ENCODE data around the gene SERPINB6. TPM values are rescaled to one million over a fixed set of nuclear protein-coding genes. Genes with fewer than 3 reads are reported as not detected.
A peak's percentile ranks its signal among the peaks of the same experiment; 100 is the strongest.
"Not testable (repeated sequence)": the region's sequence is repeated elsewhere in the genome, so short reads cannot be mapped to it uniquely, and the experiment has no call there.

The SERPINB6 gene
- total RNA-seq, 1 donor from 2014 or later: 93.8 TPM

GRCh38 chr6:3007571-3007970 is 36.2 kb upstream of the SERPINB6 start:
- Histone ChIP-seq H3K27ac (no peak overlapping the region), H3K4me3 (no peak overlapping the region), H3K36me3 (peaks cover 0 to 53% of the 10 kb centered on the region in 2 donors), H3K4me1 (no peaks in the 10 kb centered on the region), H3K27me3 (no peaks in the 10 kb centered on the region), H3K9me3 (no peaks in the 10 kb centered on the region)
- intact Hi-C loops (cut with DNase I): no loop called here
- no peak for TF ChIP-seq CTCF (IDR thresholded peaks at IDR 0.05)
- no peak for TF ChIP-seq POLR2A (IDR thresholded peaks at IDR 0.05)
- TF ChIP-seq POLR2AphosphoS5 (IDR thresholded peaks at IDR 0.05; ENCODE audit: insufficient read depth in 1 of 2, low read depth in 1 of 2): no peak
- no peak for DNase-seq (ENCODE audit: extremely low spot score in 2 of 2)

GRCh38 chr6:3006476-3006875 is 35.1 kb upstream of the SERPINB6 start:
- Histone ChIP-seq H3K27ac (no peak overlapping the region), H3K4me3 (no peak overlapping the region), H3K36me3 (peaks cover 0 to 42% of the 10 kb centered on the region in 2 donors), H3K9me3 (no peaks in the 10 kb centered on the region), H3K27me3 (no peaks in the 10 kb centered on the region), H3K4me1 (no peaks in the 10 kb centered on the region)
- TF ChIP-seq CTCF (IDR thresholded peaks at IDR 0.05) (no peak), POLR2AphosphoS5 (IDR thresholded peaks at IDR 0.05; ENCODE audit: insufficient read depth in 1 of 2, low read depth in 1 of 2) (no peak), POLR2A (IDR thresholded peaks at IDR 0.05) (no peak)
- no peak for DNase-seq (ENCODE audit: extremely low spot score in 2 of 2)
- intact Hi-C loops (cut with DNase I): no loop called here

- no peak for TF ChIP-seq POLR2A (IDR thresholded peaks at IDR 0.05)
- H3K4me3 ChIP-seq: no peak overlapping the region
- no peak overlapping the region for H3K27ac ChIP-seq
- peaks cover 2% of the 10 kb centered on the region for H3K4me1 ChIP-seq
- DNase-seq (ENCODE audit: extremely low spot score in 2 of 2): no peak
- intact Hi-C loops (cut with DNase I): no loop called here
- peaks cover 0 to 36% of the 10 kb centered on the region in 2 donors for H3K36me3 ChIP-seq
- no peaks in the 10 kb centered on the region for H3K27me3 ChIP-seq
- H3K9me3 ChIP-seq: no peaks in the 10 kb centered on the region
Measured at GRCh38 chr6:3005874-3006273, 34.5 kb upstream of the SERPINB6 start.

GRCh38 chr6:3005077-3005476 is 33.7 kb upstream of the SERPINB6 start:
- Histone ChIP-seq H3K4me1 (peaks cover 10% of the 10 kb centered on the region), H3K27me3 (no peaks in the 10 kb centered on the region), H3K36me3 (peaks cover 0 to 30% of the 10 kb centered on the region in 2 donors), H3K4me3 (no peak overlapping the region), H3K27ac (no peak overlapping the region), H3K9me3 (no peaks in the 10 kb centered on the region)
- intact Hi-C loops (cut with DNase I): no loop called here
- DNase-seq (ENCODE audit: extremely low spot score in 2 of 2): no peak
- no peak for TF ChIP-seq POLR2AphosphoS5 (IDR thresholded peaks at IDR 0.05; ENCODE audit: insufficient read depth in 1 of 2, low read depth in 1 of 2)
- TF ChIP-seq POLR2A (IDR thresholded peaks at IDR 0.05): no peak
- no peak for TF ChIP-seq CTCF (IDR thresholded peaks at IDR 0.05)

GRCh38 chr6:3003226-3003625 is 31.9 kb upstream of the SERPINB6 start:
- intact Hi-C loops (cut with DNase I); DNase-seq (ENCODE audit: extremely low spot score in 2 of 2); H3K27me3 ChIP-seq; H3K9me3 ChIP-seq; H3K4me3 ChIP-seq; H3K27ac ChIP-seq: not testable (repeated sequence)
- Histone ChIP-seq H3K36me3 (peaks cover 0 to 24% of the 10 kb centered on the region in 2 donors), H3K4me1 (peaks cover 20% of the 10 kb centered on the region)

GRCh38 chr6:3001773-3002293 is 30.5 kb upstream of the SERPINB6 start:
- H3K4me1 ChIP-seq: peaks cover 20% of the 10 kb centered on the region
- peaks cover 0 to 16% of the 10 kb centered on the region in 2 donors for H3K36me3 ChIP-seq
- H3K27me3 ChIP-seq: no peaks in the 10 kb centered on the region
- H3K27ac ChIP-seq: no peak overlapping the region
- intact Hi-C loops (cut with DNase I): no loop called here
- H3K4me3 ChIP-seq: no peak overlapping the region
- DNase-seq (ENCODE audit: extremely low spot score in 2 of 2): no peak
- TF ChIP-seq POLR2A (IDR thresholded peaks at IDR 0.05) (no peak), CTCF (IDR thresholded peaks at IDR 0.05) (peak in 1 of 3 experiments; percentile 29), POLR2AphosphoS5 (IDR thresholded peaks at IDR 0.05; ENCODE audit: insufficient read depth in 1 of 2, low read depth in 1 of 2) (peak in 1 of 2 donors; percentile 25)
- no peaks in the 10 kb centered on the region for H3K9me3 ChIP-seq
